CD1c-positive myeloid dendritic cell (primary cell): Measurements from ENCODE around the gene NDUFA8.

Source experiments
- DNase-seq: peaks from one replicate; pipeline ENCODE4 v3.0.0-alpha.2; 2016; ENCODE audit errors: extremely low spot score

NDUFA8 gene

GRCh38 chr9:122184551-122184950 is 25.0 kb upstream of the NDUFA8 start:
- DNase-seq: no peak

- no peak for DNase-seq
Measured at GRCh38 chr9:122183501-122183900, 23.9 kb upstream of the NDUFA8 start.

GRCh38 chr9:122180633-122181032 is 21.1 kb upstream of the NDUFA8 start:
- no peak for DNase-seq

DNA sequence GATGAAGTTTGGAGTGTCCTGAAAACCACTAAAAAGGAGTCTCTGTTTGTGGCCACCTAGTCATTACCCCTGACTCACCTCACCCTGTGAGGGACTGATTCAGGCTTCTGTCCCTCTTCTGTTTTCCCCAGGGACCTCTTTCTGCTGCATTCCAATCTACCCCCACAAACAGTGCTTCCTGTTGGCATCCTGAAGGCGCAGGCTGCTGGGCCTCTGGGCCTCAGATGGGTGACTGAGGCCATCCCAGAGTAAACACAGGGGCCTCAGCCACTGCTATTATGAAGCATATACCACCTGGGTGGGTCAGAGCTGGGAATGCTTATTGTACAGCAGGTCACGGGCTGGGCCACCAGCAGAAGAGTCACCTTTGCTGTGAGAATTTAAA is 20.1 kb upstream of the NDUFA8 start:
- DNase-seq: no peak

GRCh38 chr9:122179054-122179689 is 19.6 kb upstream of the NDUFA8 start:
- no peak for DNase-seq

DNA sequence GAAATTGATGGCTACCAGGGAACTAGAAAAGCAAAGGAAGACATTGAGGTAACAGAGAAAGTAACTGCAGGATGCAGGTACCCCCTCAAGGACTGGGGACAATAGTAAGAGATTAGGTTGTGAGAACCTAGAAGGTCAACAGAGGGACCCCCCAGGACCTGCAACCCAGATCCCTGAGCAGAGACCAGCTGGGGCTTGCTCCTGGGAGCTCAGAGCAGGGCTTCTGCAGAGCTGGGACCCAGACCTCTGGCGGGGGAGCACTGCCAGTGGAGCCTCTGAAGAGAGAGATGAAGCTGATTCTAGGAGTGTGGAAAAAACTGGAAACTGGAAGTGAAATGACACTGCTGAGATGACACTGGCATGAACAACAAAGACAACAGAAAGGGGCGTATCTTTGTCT is 17.3 kb upstream of the NDUFA8 start:
- no peak for DNase-seq

DNA sequence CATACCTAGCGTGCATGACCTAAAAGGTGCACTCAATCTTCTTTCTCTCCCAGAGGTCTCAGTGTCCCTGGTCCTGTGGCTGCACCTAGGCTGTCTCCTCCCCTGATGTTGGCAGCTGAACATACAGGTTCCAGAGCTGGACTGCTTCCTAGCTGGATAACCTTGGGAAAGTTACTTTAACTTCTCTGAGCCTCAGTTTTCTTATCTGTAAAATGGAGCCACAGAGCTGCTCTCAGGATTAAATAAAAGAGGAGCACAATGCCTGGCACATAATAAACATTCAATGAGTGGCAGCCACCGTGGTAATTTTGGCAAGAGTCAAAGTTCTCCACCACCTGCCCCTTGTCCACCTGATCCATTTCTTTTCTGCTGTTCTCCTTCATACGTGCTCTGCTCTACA is 14.1 kb upstream of the NDUFA8 start:
- DNase-seq: no peak

GRCh38 chr9:122172131-122172530 is 12.6 kb upstream of the NDUFA8 start:
- no peak for DNase-seq

DNA sequence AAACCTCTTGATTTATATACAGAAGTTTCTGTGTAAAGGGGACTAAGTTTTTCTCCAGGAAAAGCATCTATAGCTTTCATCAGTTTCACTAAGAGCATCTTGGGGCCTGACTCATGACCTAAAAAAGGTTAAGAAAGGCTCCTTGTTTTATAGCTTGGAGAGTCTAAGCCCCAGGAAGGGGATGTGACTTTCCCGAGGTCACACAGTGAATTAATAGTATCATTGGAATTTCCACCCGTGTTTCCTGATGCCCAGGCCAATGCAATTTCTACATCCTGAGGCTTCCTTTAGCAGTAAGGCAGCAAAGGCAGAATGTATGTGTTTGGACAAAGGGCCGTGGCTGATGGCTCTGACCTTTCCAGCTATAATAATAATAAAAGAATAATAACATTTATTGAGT is 8.8 kb upstream of the NDUFA8 start:
- DNase-seq: no peak

GRCh38 chr9:122164286-122164685 is 4.7 kb upstream of the NDUFA8 start:
- no peak for DNase-seq

GRCh38 chr9:122162415-122162814 is 2.8 kb upstream of the NDUFA8 start:
- DNase-seq: no peak

GRCh38 chr9:122159925-122160246 is 307 bp upstream of the NDUFA8 start:
- DNase-seq: no peak

DNA sequence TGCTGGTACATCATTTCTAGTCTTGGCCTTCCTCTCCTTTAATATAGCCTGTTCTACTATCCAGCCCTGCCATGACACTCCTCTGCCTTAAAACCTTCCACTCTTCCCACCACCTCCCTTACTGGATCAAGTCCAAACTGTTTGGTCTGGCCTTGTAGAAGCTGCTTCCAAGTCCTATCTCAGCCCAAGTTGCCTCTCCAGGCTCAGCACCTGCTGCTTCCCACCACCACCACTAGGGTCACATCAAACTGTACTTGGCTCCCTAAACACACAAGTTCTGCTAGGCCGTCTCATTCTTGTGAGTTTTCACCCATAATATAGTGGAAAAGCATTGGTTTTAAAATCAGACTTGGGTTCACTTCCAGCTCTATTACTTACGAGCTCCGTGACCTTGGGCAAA is 1.4 kb downstream of the NDUFA8 start:
- DNase-seq: peak; percentile 34

GRCh38 chr9:122155796-122156195 is 3.8 kb downstream of the NDUFA8 start:
- DNase-seq: no peak

GRCh38 chr9:122151267-122151828 is 8.2 kb downstream of the NDUFA8 start:
- no peak for DNase-seq

- DNase-seq: no peak
Measured at GRCh38 chr9:122145592-122145863, 14.1 kb downstream of the NDUFA8 start.

DNA sequence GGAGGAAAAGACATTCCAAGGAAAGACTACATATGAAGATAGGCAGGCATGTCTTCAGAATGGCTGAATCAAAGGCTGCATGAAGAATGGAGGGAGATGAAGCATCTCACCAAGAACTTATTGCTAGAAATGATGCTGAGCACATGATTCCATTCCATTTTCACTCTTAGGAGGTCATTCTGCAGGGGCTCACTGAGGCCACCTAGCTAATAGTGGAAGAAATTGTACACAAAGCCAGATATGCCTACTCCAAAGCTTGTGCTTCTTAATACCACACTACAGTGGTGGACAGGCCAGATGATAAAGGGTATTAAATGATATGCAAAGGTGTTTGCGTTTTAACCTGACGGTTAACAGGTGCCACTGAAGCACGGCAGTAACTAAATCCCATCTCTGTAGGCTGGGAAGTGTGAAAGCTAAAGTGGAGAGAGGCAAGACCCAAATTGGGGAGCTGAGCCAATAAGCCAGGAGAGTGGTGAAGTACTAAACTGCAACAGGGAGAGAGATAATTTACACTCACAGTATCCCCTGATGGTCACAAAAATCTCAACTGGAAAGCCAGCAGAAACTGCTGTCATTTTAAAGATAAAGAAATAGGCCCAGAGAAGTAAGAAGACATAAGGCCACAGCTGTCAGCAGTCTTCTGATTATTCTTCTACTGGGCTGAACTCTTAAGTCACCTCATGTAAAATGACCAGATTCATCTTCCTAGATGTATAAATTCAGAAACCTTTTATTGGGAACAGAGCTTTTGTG is 14.6 kb downstream of the NDUFA8 start:
- no peak for DNase-seq

DNA sequence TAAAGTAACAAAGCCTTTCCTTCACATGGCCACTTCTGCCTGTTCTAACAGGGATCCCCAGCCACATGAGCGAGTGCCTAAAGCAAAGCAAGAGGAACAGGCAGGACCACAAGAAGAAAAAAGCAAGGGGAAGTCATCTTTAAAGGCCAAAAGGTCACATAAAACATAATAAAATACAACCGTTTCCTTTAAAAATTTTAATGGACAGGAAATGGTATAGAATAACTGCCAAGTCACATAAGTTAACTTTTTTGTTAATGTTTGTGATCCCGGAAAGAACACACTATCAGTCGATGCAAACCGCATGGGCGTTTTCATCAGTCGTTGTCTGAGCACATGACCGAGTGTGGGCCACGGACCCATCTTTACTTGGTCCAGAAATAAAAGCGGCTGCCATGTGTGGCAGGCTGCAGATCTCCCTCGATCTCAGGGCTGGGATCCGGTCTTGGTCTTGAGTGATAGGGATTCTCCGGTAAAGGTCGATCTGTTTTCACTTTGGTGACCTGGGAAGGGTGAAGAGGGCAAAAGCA is 15.6 kb downstream of the NDUFA8 start:
- no peak for DNase-seq

DNA sequence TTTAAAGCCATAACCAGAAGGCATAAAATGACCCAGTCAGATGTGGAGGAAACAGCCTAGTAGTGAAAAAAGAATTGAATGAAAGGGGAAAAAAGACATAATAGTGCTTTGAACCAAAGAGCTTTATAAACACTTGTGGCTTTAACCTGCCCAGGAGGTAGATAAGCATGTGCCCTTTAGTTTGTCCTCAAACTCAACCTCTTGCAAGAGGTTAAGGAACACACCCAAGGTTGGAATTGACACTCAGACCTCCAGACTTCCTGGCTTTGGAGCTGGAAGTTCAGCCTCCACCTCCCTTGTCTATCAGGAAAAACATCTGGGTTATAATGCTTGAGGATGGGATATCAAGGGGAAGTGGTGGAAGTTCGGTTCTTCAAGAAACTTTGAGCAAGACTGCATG is 16.3 kb downstream of the NDUFA8 start:
- no peak for DNase-seq

DNA sequence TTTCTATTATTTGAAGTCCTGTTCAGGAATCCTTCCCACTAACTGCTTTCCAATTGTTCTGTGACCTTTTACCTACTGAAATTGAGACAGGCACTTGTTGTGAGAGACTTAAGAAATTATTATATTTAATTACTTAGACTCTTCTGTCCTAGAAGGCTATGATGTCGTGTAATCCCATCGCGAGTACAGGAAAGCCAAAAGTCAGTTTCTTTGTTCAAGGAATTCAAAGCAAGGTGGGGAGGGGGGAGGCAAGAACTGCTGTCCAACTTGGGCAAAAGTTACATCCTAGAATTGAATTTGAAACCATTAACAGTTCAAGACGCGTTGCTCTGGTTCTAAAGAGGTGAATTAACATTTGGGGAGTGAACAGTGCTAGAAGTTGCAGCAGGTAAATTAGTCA is 17.9 kb downstream of the NDUFA8 start:
- no peak for DNase-seq

GRCh38 chr9:122140368-122141193 is 19.0 kb downstream of the NDUFA8 start:
- no peak for DNase-seq

DNA sequence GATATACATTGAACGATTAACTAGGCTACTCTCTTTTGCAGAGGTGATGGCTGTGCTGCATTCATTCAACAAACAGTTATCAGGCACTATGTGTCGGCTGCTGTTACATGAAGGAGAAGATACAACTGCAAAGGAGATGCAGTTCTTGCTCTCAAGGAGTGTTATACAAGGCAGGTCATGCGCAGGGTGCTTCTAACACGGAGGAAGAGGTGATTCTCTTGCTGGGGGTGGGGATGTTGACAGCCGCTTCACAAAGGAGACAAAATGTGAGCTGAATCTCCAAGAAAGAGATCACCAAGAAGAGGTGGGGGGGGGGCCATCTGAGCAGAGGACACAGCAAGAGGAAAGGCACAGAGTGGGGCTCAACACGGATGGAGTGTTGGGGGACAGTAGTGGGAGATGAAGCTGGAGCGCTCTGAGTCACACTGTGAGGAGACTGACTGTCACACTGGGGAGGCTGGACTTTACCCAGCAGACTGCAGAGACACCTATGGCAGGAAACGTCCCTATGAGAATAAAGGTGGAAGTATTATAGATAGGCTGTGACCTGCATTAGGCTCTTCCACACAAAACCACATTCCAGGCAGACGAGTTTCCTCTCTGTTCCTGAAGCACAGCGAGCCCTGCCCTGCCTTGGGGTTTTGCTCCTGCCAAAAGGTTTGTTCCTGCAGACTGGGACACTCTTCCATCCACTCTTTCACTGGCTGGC is 20.9 kb downstream of the NDUFA8 start:
- DNase-seq: no peak
